K562 (cell line): ENCODE measurements around the gene TBC1D2. TPM values are rescaled to one million over a fixed set of nuclear protein-coding genes. Genes with fewer than 3 reads are reported as not detected.

ENCODE experiments used
- ATAC-seq: fragments of 200-7000 bp; cut with Tn5 transposase; 3 replicates; pipeline ENCODE4 v1.9.1; 2020; ENCODE audit warnings: moderate library complexity
- BruUV-seq: library from RNA; stranded (reverse); fragments of 400-500 nt; replicated peaks from 2 replicates; lab custom pipeline; 2021; lab: Mats Ljungman, UMichigan
- CTCF ChIA-PET: fragments of 300-600 bp; formaldehyde crosslinking; extraction: SDS; loops from one replicate; lab custom pipeline; 2021; ENCODE audit warnings: low intra/inter-chr PET ratio; lab: Yijun Ruan, JAX
- POLR2A ChIA-PET: fragments of 300-600, 350-650 bp; sonication (Branson Sonifier 250); formaldehyde crosslinking; extraction: SDS; loops from one replicate; lab custom pipeline; 2021; ENCODE audit warnings: antibody characterized with exemption, inconsistent platforms; lab: Yijun Ruan, JAX
- DNase-seq, 4 experiments: peaks; one replicate each; pipeline versions ENCODE4 v3.0.0 to v3.0.0-alpha.2; 2011 to 2018; ENCODE audit warnings: low spot score in 3 of 4, mixed read lengths in 3 of 4; ENCODE audit errors: extremely low read depth in 1 of 4
- FAIRE-seq: peaks from 2 replicates; lab custom pipeline; 2011; peaks lifted over from hg19 to GRCh38; lab: Jason Lieb, UNC
- H2AFZ ChIP-seq: 2 replicates; pipeline ENCODE4 v1.6.0; 2011; ENCODE audit warnings: low read depth, low read length, control low read depth, inconsistent platforms
- H3K27ac ChIP-seq: fragments of 200-600 bp; 3 replicates; pipeline ENCODE4 v1.8.0; 2011; ENCODE audit warnings: low read depth, mild to moderate bottlenecking, control low read depth, inconsistent platforms, low read length, moderate library complexity, mixed read lengths; ENCODE audit errors: extremely low read depth
- H3K27me3 ChIP-seq, 2 experiments: fragments of 300-600 bp in 1 of 2; 2 replicates in 1 of 2; 3 replicates in 1 of 2; pipeline versions ENCODE4 v1.6.0 to v1.8.0; 2011; ENCODE audit warnings: inconsistent platforms in 2 of 2, low read length in 2 of 2, mild to moderate bottlenecking in 1 of 2, mixed read lengths in 1 of 2, moderate library complexity in 1 of 2; ENCODE audit not compliant: control insufficient read depth in 2 of 2, insufficient read depth in 2 of 2
- H3K36me3 ChIP-seq: fragments of 300-600 bp; 3 replicates; pipeline ENCODE4 v1.8.0; 2011; ENCODE audit warnings: mild to moderate bottlenecking, low read length, inconsistent platforms; ENCODE audit not compliant: control insufficient read depth, insufficient read depth
- H3K4me1 ChIP-seq, 2 experiments: fragments of 200-600 bp in 1 of 2; replicated peaks in 1 of 2; 2 replicates in 1 of 2; 3 replicates in 1 of 2; pipeline versions ENCODE4 v1.5.1 to v1.8.0; 2011; ENCODE audit warnings: inconsistent platforms in 2 of 2, low read length in 2 of 2, mild to moderate bottlenecking in 1 of 2, mixed read lengths in 1 of 2, moderate library complexity in 1 of 2; ENCODE audit not compliant: control insufficient read depth in 2 of 2, insufficient read depth in 2 of 2
- H3K4me2 ChIP-seq: 2 replicates; pipeline ENCODE4 v1.6.1; 2011; ENCODE audit warnings: low read length, control low read depth, inconsistent platforms, mixed read lengths; ENCODE audit not compliant: insufficient read depth
- H3K4me3 ChIP-seq: fragments of 200-600 bp; sonication (generic), shearing (Covaris generic); 2 replicates; pipeline ENCODE4 v1.5.1; 2016; ENCODE audit warnings: control low read depth, inconsistent platforms
- H3K79me2 ChIP-seq: fragments of 200-600 bp; 3 replicates; pipeline ENCODE4 v1.8.0; 2011; ENCODE audit warnings: low read length, inconsistent platforms; ENCODE audit not compliant: control insufficient read depth, insufficient read depth
- H3K9ac ChIP-seq, 2 experiments: 2 replicates each; pipeline versions ENCODE4 v1.6.0 to v1.6.1; 2011; ENCODE audit warnings: low read depth in 2 of 2, low read length in 2 of 2, control low read depth in 1 of 2, inconsistent platforms in 1 of 2, mild to moderate bottlenecking in 1 of 2, mixed read lengths in 1 of 2; ENCODE audit not compliant: insufficient read depth in 1 of 2
- H3K9me1 ChIP-seq: one replicate; pipeline ENCODE4 v1.6.0; 2011; ENCODE audit warnings: inconsistent platforms, mild to moderate bottlenecking, low read length, moderate library complexity; ENCODE audit not compliant: control insufficient read depth, insufficient read depth
- H3K9me3 ChIP-seq: replicated peaks from 2 replicates; pipeline ENCODE4 v1.5.1; 2011; ENCODE audit warnings: low read depth, low read length, inconsistent platforms; ENCODE audit not compliant: control insufficient read depth, insufficient read depth
- H4K20me1 ChIP-seq: replicated peaks from 2 replicates; pipeline ENCODE4 v1.6.1; 2011; ENCODE audit warnings: low read length, inconsistent platforms, mixed read lengths; ENCODE audit not compliant: control insufficient read depth, insufficient read depth
- ARID2 ChIP-seq: fragments of 450-650 bp; IDR thresholded peaks from 2 replicates; pipeline ENCODE4 v1.6.1; 2017; ENCODE audit warnings: antibody characterized with exemption, mild to moderate bottlenecking
- BCOR ChIP-seq: fragments of 450-650 bp; IDR thresholded peaks from 2 replicates; pipeline ENCODE4 v1.6.1; 2016
- BRD9 ChIP-seq: fragments of 450-650 bp; IDR thresholded peaks from 2 replicates; pipeline ENCODE4 v1.6.1; 2018; ENCODE audit warnings: low read depth; ENCODE audit not compliant: partially characterized antibody
- E4F1 ChIP-seq: fragments of 250-450 bp; sonication (Bioruptor Pico); IDR thresholded peaks from 2 replicates; pipeline ENCODE4 v1.5.0; 2021; ENCODE audit warnings: mild to moderate bottlenecking, borderline replicate concordance
- FOXA3 ChIP-seq, 2 experiments: fragments of 450-650 bp in 1 of 2; sonication (generic) in 1 of 2; formaldehyde crosslinking; IDR thresholded peaks in 1 of 2; conservative IDR thresholded peaks in 1 of 2; 2 replicates each; pipeline versions ENCODE4 v1.4.0 to v1.8.0; 2020 to 2022; ENCODE audit warnings: mild to moderate bottlenecking in 2 of 2, missing genetic modification reagents in 1 of 2
- FOXP1 ChIP-seq: sonication (generic); formaldehyde crosslinking; IDR thresholded peaks from 2 replicates; pipeline ENCODE4 v1.8.0; 2022; ENCODE audit warnings: mild to moderate bottlenecking, missing genetic modification reagents
- GATAD2A ChIP-seq: fragments of 450-650 bp; IDR thresholded peaks from 2 replicates; pipeline ENCODE4 v1.6.1; 2017
- HBP1 ChIP-seq: fragments of 450-650 bp; formaldehyde crosslinking; IDR thresholded peaks from 2 replicates; pipeline ENCODE4 v1.4.0; 2022; ENCODE audit warnings: missing genetic modification characterization
- JUN ChIP-seq, 2 experiments: sonication (generic) in 1 of 2; formaldehyde crosslinking in 1 of 2; IDR thresholded peaks; 2 replicates each; pipeline versions ENCODE4 v1.6.1 to v1.8.0; 2012 to 2022; ENCODE audit warnings: borderline replicate concordance in 2 of 2, mild to moderate bottlenecking in 2 of 2, improper control_type of control experiment in 1 of 2, low read depth in 1 of 2, low read length in 1 of 2, missing genetic modification reagents in 1 of 2
- JUNB ChIP-seq: fragments of 450-650 bp; formaldehyde crosslinking; conservative IDR thresholded peaks from 2 replicates; pipeline ENCODE4 v1.4.0; 2020; ENCODE audit warnings: mild to moderate bottlenecking
- KAT7 ChIP-seq: sonication (generic); formaldehyde crosslinking; IDR thresholded peaks from 2 replicates; pipeline ENCODE4 v1.8.0; 2022; ENCODE audit warnings: missing genetic modification reagents, mild to moderate bottlenecking, borderline replicate concordance
- LARP7 ChIP-seq: fragments of 450-650 bp; IDR thresholded peaks from 2 replicates; pipeline ENCODE4 v1.6.1; 2016
- PTBP1 ChIP-seq: fragments of 200-400 bp; formaldehyde crosslinking; IDR thresholded peaks from 2 replicates; pipeline ENCODE4 v1.6.1; 2017; ENCODE audit warnings: low read depth, low read length
- TFAM ChIP-seq: fragments of 250-450 bp; sonication (Bioruptor Pico); conservative IDR thresholded peaks from 2 replicates; pipeline ENCODE4 v1.5.0; 2021; ENCODE audit warnings: mild to moderate bottlenecking, moderate library complexity
- ZEB2 ChIP-seq: fragments of 450-650 bp; IDR thresholded peaks from 2 replicates; pipeline ENCODE4 v1.6.1; 2016
- ZNF184 ChIP-seq: sonication (generic); formaldehyde crosslinking; IDR thresholded peaks from 2 replicates; pipeline ENCODE4 v1.5.0; 2020; ENCODE audit warnings: missing genetic modification reagents
- ZNF212 ChIP-seq: fragments of 450-650 bp; formaldehyde crosslinking; IDR thresholded peaks from 2 replicates; pipeline ENCODE4 v1.4.0; 2020; ENCODE audit warnings: mild to moderate bottlenecking
- ZNF668 ChIP-seq: fragments of 250-450 bp; sonication (Bioruptor Pico); IDR thresholded peaks from 2 replicates; pipeline ENCODE4 v1.8.0; 2022; ENCODE audit warnings: mild to moderate bottlenecking, inconsistent platforms
- ZNF717 ChIP-seq: fragments of 250-450 bp; sonication (Bioruptor Pico); IDR thresholded peaks from 2 replicates; pipeline ENCODE4 v1.5.0; 2021
- ZSCAN29 ChIP-seq: fragments of 450-650 bp; IDR thresholded peaks from 2 replicates; pipeline ENCODE4 v1.6.1; 2017
- WGBS: fragments of 100-300 bp; shearing (Covaris generic); methylation state at CpG from one replicate; pipeline ENCODE4 v1.1.6; 2016; ENCODE audit warnings: low coverage, mixed read lengths; ENCODE audit not compliant: insufficient coverage; ENCODE audit errors: missing lambda C conversion rate; 5-methylcytosine and 5-hydroxymethylcytosine counted together
- in situ Hi-C: fragments of 300-500 bp; cut with MboI; formaldehyde crosslinking; loops from 4 replicates; pipeline ENCODE4 v1.15.0; 2018; ENCODE audit warnings: inconsistent platforms, mixed read lengths
- intact Hi-C: fragments of 100-400 bp; cut with micrococcal nuclease; formaldehyde crosslinking; loops from 2 replicates; pipeline ENCODE4 v1.14.2; 2022
- polyA plus RNA-seq, 8 experiments: library from polyadenylated mRNA; depleted of rRNA in 4 of 8; stranded (reverse) in 5 of 8; unstranded in 3 of 8; fragments of >200 nt; fragmentation: Nextera tagmentation in 2 of 8; fragmentation: Illumina TruSeq in 1 of 8; extraction: Ambion mirVana in 2 of 8; extraction: Trizol in 1 of 8; gene quantifications; 2 replicates each; pipeline versions ENCODE4 v1.2.1 to v1.2.3, GENCODE V29; 2011 to 2014; ENCODE audit warnings: inconsistent platforms in 1 of 8, missing spikeins in 1 of 8
- total RNA-seq, 7 experiments: library from RNA; depleted of rRNA in 6 of 7; stranded (reverse); fragments of >200 nt in 6 of 7; fragmentation: Illumina TruSeq in 2 of 7; extraction: Trizol in 2 of 7; gene quantifications; 2 replicates each; pipeline versions ENCODE4 v1.2.1 to v1.2.3, GENCODE V29; 2011 to 2021; ENCODE audit warnings: low replicate concordance in 1 of 7

TBC1D2 gene
- total and polyA plus RNA-seq, 9 of the 15 experiments (the other 6 are each of a cell fraction or from before 2014, with no cell fraction given): 0.10 to 7.0 (median 2.5) TPM

- ChIA-PET POLR2A (interaction anchor here (0.6 to 2.8 kb wide), 13 partner anchors 14 to 820 kb away, joined by 3 to 21 read pairs (median 5); no protein-coding TSS in a partner anchor), CTCF (interaction anchor here (1.0 kb wide), 1 partner anchor 10 kb away, joined by 3 read pairs; no protein-coding TSS in a partner anchor)
- TSS peak; percentile 66 for BruUV-seq
- intact Hi-C loops: loop anchor here (5.0 kb wide), 1 partner anchor 273 kb away; the partner anchor contains the start of gene ANP32B
- Histone ChIP-seq H3K27me3 (no peaks in the 10 kb centered on the region), H3K27ac (peak overlapping the region; percentile 37; the same call in 2 of the 3 replicates), H2AFZ (peak overlapping the region; percentile 96), H3K4me2 (peak overlapping the region; percentile 91), H3K4me3 (peak overlapping the region; percentile 73), H3K36me3 (peaks cover 9% of the 10 kb centered on the region; the same call in 2 of the 3 replicates), H3K9me1 (no peaks in the 10 kb centered on the region), H3K79me2 (peaks cover 24% of the 10 kb centered on the region), H3K9ac (peak overlapping the region; percentile 78 to 99), H4K20me1 (no peaks in the 10 kb centered on the region), H3K4me1 (peaks cover 22 to 39% of the 10 kb centered on the region in 2 experiments; a peak in 4 of 5 replicates), H3K9me3 (no peaks in the 10 kb centered on the region)
- DNase-seq: peak in 1 of 4 experiments; percentile 44
- peak; percentile 16 for ATAC-seq
- FAIRE-seq: no peak
- 2% methylated on average over 36 of the region's 36 CpGs for WGBS
- in situ Hi-C loops: loop anchor here (25.0 kb wide), 1 partner anchor 343 kb away; the partner anchor contains the start of gene TRMO
- 0 out of 2 replicates have a peak, but pooled peaks have one; percentile 3 for TF ChIP-seq BCOR
- 0 out of 2 replicates have a peak, but pooled peaks have one; percentile 37 for TF ChIP-seq GATAD2A
- TF ChIP-seq ZEB2: no peak; the same call in 1 of the 2 replicates
- no peak for TF ChIP-seq KAT7 (CRISPR knock-in tag)
- peak; percentile 22 for TF ChIP-seq BRD9
- TF ChIP-seq JUNB (CRISPR knock-in tag): no peak
- TF ChIP-seq TFAM (CRISPR knock-in tag): no peak
- no peak for TF ChIP-seq ZNF717 (CRISPR knock-in tag)
- no peak for TF ChIP-seq ZNF212 (CRISPR knock-in tag)
- no peak for TF ChIP-seq JUN (IDR thresholded peaks at IDR 0.05; ENCODE audit: borderline replicate concordance, low read depth, low read length)
- TF ChIP-seq JUN (CRISPR knock-in tag; IDR thresholded peaks at IDR 0.05; ENCODE audit: borderline replicate concordance): no peak
- TF ChIP-seq E4F1 (CRISPR knock-in tag): no peak
- peak; percentile 25; the same call in 1 of the 2 replicates for TF ChIP-seq ZSCAN29
- TF ChIP-seq FOXP1 (CRISPR knock-in tag): 0 out of 2 replicates have a peak, but pooled peaks have one; percentile 44
- TF ChIP-seq ZNF184 (CRISPR knock-in tag): no peak
- no peak for TF ChIP-seq ARID2
- TF ChIP-seq LARP7: no peak
- no peak for TF ChIP-seq ZNF668 (CRISPR knock-in tag)
- TF ChIP-seq HBP1 (CRISPR knock-in tag): no peak
- peak in 1 of 2 experiments; percentile 39; a peak in 1 of 4 replicates for TF ChIP-seq FOXA3 (CRISPR knock-in tag; conservative IDR thresholded peaks at IDR 0.05 in 1 of 2, IDR thresholded peaks at IDR 0.05 in 1 of 2)
- 0 out of 2 replicates have a peak, but pooled peaks have one; percentile 18 for TF ChIP-seq PTBP1
Observed at GRCh38 chr9:98255061-98255577, 330 bp downstream of the TBC1D2 start.
